ENCODE measurements around the gene A3GALT2. TPM values are rescaled to one million over a fixed set of nuclear protein-coding genes. Genes with fewer than 3 reads are reported as not detected.

The A3GALT2 gene
- total and polyA plus RNA-seq, 4 donors = not detected

DNA sequence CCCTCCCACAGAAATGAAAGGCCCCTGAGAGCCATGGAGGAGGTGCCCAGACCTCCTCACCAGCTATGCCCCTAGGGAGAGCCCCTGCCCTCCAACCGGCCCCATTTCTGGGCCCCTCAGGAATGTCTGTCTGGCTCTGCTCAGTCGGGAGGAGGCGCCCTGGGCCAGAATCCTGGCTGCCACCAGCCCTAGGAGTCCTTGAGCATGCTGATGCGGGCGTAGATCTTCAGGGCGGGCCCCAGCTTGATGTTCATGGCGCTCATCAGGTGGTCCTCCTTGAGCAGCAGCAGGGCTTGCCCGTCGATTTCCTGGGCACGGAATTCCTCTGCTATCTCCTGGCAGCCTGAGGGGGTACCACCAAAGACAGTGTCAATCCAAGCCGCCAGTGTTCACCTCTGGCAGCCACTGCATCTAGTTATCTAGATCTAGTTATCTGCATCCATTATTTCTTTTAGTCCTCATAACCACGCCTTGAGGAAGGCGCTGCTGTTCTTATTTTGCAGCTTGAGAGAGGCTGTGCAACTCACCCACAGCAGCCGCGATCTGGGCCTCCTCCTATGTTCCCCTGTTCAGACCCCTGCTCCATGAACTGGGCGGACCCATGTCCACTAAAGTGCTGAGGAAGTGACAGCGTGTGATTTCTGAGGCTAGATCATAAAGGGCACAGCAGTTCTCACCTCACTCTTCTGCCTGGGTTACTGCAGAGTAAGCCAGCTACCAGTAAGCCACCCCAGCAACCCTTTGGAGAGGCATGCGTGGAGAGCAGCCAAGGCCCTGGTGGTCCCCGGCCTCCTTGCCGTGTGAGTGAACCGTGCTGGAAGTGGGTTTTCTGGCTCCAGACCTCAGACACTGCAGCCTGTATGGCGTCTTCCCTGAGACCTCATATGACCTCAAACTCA, 4.0 kb upstream of the A3GALT2 start:
- Histone ChIP-seq H3K36me3 (ENCODE audit: control insufficient read depth in 4 of 4, insufficient read depth in 3 of 4, low read depth in 1 of 4, low read length in 3 of 4) (peaks cover 32 to 71% (median 64%) of the 10 kb centered on the region in 4 donors), H3K9ac (ENCODE audit: low read depth in 1 of 2, low read length in 2 of 2) (no peak overlapping the region), H3K4me3 (ENCODE audit: low read depth in 1 of 3, low read length in 3 of 3) (no peak overlapping the region), H3K9me3 (ENCODE audit: control insufficient read depth in 4 of 4, low read length in 3 of 4) (no peaks in the 10 kb centered on the region), H3K4me1 (ENCODE audit: control insufficient read depth in 4 of 4, insufficient read depth in 4 of 4, low read length in 3 of 4) (peaks cover 3 to 20% (median 7%) of the 10 kb centered on the region in 4 donors), H3K27ac (ENCODE audit: low read depth in 1 of 2, low read length in 2 of 2) (no peak overlapping the region), H3K27me3 (ENCODE audit: control insufficient read depth in 4 of 4, insufficient read depth in 4 of 4, low read length in 3 of 4) (no peaks in the 10 kb centered on the region)
- DNase-seq (ENCODE audit: low spot score) = no peak
- 89% methylated on average over 22 of the region's 22 CpGs for WGBS
- TF ChIP-seq, protein P1, sequence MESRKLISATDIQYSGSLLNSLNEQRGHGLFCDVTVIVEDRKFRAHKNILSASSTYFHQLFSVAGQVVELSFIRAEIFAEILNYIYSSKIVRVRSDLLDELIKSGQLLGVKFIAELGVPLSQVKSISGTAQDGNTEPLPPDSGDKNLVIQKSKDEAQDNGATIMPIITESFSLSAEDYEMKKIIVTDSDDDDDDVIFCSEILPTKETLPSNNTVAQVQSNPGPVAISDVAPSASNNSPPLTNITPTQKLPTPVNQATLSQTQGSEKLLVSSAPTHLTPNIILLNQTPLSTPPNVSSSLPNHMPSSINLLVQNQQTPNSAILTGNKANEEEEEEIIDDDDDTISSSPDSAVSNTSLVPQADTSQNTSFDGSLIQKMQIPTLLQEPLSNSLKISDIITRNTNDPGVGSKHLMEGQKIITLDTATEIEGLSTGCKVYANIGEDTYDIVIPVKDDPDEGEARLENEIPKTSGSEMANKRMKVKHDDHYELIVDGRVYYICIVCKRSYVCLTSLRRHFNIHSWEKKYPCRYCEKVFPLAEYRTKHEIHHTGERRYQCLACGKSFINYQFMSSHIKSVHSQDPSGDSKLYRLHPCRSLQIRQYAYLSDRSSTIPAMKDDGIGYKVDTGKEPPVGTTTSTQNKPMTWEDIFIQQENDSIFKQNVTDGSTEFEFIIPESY (IDR thresholded peaks at IDR 0.05) = no peak
- TF ChIP-seq GABPA (IDR thresholded peaks at IDR 0.05 in 1 of 2, conservative IDR thresholded peaks at IDR 0.05 in 1 of 2) = no peak
- no peak for TF ChIP-seq JUND (IDR thresholded peaks at IDR 0.05)
- TF ChIP-seq, protein P2, sequence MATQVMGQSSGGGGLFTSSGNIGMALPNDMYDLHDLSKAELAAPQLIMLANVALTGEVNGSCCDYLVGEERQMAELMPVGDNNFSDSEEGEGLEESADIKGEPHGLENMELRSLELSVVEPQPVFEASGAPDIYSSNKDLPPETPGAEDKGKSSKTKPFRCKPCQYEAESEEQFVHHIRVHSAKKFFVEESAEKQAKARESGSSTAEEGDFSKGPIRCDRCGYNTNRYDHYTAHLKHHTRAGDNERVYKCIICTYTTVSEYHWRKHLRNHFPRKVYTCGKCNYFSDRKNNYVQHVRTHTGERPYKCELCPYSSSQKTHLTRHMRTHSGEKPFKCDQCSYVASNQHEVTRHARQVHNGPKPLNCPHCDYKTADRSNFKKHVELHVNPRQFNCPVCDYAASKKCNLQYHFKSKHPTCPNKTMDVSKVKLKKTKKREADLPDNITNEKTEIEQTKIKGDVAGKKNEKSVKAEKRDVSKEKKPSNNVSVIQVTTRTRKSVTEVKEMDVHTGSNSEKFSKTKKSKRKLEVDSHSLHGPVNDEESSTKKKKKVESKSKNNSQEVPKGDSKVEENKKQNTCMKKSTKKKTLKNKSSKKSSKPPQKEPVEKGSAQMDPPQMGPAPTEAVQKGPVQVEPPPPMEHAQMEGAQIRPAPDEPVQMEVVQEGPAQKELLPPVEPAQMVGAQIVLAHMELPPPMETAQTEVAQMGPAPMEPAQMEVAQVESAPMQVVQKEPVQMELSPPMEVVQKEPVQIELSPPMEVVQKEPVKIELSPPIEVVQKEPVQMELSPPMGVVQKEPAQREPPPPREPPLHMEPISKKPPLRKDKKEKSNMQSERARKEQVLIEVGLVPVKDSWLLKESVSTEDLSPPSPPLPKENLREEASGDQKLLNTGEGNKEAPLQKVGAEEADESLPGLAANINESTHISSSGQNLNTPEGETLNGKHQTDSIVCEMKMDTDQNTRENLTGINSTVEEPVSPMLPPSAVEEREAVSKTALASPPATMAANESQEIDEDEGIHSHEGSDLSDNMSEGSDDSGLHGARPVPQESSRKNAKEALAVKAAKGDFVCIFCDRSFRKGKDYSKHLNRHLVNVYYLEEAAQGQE (IDR thresholded peaks at IDR 0.05) = no peak
- TF ChIP-seq RXRA (IDR thresholded peaks at IDR 0.05) = no peak
- TF ChIP-seq, protein P3, sequence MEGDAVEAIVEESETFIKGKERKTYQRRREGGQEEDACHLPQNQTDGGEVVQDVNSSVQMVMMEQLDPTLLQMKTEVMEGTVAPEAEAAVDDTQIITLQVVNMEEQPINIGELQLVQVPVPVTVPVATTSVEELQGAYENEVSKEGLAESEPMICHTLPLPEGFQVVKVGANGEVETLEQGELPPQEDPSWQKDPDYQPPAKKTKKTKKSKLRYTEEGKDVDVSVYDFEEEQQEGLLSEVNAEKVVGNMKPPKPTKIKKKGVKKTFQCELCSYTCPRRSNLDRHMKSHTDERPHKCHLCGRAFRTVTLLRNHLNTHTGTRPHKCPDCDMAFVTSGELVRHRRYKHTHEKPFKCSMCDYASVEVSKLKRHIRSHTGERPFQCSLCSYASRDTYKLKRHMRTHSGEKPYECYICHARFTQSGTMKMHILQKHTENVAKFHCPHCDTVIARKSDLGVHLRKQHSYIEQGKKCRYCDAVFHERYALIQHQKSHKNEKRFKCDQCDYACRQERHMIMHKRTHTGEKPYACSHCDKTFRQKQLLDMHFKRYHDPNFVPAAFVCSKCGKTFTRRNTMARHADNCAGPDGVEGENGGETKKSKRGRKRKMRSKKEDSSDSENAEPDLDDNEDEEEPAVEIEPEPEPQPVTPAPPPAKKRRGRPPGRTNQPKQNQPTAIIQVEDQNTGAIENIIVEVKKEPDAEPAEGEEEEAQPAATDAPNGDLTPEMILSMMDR (IDR thresholded peaks at IDR 0.05; ENCODE audit: low read depth, low read length, missing input control) = no peak
- TF ChIP-seq RAD21 (IDR thresholded peaks at IDR 0.05) = no peak
- no peak for TF ChIP-seq FOXA2 (IDR thresholded peaks at IDR 0.05)
- TF ChIP-seq, protein P4, sequence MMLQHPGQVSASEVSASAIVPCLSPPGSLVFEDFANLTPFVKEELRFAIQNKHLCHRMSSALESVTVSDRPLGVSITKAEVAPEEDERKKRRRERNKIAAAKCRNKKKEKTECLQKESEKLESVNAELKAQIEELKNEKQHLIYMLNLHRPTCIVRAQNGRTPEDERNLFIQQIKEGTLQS (IDR thresholded peaks at IDR 0.05) = no peak
- TF ChIP-seq HNF4A (conservative IDR thresholded peaks at IDR 0.05) = no peak
- TF ChIP-seq, protein P5, sequence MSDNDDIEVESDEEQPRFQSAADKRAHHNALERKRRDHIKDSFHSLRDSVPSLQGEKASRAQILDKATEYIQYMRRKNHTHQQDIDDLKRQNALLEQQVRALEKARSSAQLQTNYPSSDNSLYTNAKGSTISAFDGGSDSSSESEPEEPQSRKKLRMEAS (IDR thresholded peaks at IDR 0.05) = no peak
- no peak for TF ChIP-seq NR2F2 (IDR thresholded peaks at IDR 0.05)
- no peak for TF ChIP-seq YY1 (IDR thresholded peaks at IDR 0.05)
- TF ChIP-seq EGR1 (IDR thresholded peaks at IDR 0.05; ENCODE audit: low read depth in 2 of 2) = no peak
- no peak for TF ChIP-seq FOXA1 (IDR thresholded peaks at IDR 0.05)
- no peak for TF ChIP-seq TAF1 (conservative IDR thresholded peaks at IDR 0.05)
- no peak for TF ChIP-seq SP1 (IDR thresholded peaks at IDR 0.05)
- TF ChIP-seq HNF4G (IDR thresholded peaks at IDR 0.05) = no peak
